ENCODE data around the gene CA4.
A peak's percentile ranks its signal among the peaks of the same experiment; 100 is the strongest.
"Not testable (repeated sequence)": the region's sequence is repeated elsewhere in the genome, so short reads cannot be mapped to it uniquely, and the experiment has no call there.

The CA4 gene

DNA sequence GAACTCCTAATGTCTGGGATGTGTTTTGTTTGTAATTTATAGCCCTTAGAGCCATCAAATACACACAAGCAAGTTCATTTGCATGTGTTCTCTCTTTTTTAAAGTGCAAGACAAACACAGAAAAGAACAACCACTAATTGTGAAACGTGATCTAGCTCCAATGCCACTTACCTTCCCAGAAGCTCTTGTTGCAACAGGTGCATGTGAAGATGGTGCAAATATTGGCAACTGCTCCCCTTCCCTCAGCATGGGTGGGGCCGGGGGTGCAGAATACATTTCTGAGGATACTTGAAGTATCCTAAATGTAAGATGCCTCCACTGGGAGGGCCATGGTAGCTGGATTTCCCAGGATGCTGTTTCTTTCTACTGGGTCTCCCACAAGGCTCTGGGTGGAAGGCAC, 28.4 kb downstream of the CA4 start:
- DNase-seq: peak; percentile 13

GRCh38 chr17:60180380-60180779, 30.6 kb downstream of the CA4 start:
- DNase-seq: not testable (repeated sequence)

DNA sequence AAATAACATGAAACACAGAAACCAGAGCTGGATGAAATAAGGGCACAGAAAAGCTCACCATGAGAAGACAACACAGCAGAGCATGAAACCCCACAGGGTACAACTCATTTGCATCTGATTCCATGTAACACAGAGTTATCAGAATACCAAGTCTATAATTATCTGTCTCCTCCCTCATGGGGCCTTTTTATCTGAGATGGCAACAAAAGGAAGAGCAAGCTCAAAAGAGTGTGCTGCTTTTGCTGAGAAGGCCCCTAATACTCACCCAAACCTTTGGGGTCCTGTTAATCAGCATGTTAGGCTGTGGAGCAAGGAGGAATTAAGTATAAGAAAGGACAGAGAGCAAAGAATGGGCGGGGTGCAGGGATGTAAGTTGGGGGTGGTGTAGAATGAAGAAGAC, 36.6 kb downstream of the CA4 start:
- DNase-seq: not testable (repeated sequence)

DNA sequence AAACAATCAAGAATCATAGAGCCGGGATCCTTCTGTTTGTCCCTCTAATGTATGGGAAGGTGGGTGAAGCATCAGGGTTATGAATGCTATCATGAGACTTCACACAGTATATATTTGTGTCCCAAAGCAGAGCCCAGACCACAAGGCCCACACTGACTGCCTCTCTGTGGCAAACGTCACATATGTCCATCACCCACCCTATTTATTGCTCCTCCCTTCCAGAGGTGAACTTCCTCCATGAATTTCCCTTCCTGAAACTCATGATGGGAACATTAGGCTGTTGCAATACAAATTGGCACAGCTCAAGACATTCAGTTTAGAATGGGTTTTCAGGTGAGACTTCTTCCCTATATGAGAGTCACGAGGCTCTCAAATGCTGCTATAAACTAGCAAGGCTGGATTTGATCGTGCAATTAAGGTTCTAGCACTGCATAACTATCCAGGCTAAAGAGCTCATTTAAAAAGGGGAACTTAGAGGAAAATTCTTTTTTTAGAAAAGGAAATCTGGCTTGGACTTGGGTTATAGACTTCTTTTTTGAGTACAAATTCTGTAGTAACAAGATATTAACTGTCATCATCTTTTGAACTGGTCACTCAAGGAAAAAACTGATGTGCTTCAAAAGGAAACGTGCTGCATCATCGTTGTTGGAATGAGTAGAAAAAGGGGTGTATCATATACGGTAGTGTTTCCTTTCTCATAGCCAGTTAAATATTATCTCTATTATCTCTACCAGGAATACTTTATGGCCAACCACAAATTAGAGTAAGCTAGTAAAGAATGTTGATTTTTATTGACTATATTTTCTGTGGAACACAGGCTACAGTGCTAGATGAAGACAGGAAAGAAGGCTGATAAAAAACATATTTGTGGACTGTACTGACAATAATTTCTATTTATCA, 37.3 kb downstream of the CA4 start:
- DNase-seq: not testable (repeated sequence)

- no peak for DNase-seq
Observed at GRCh38 chr17:60188759-60189158, 39.0 kb downstream of the CA4 start.

GRCh38 chr17:60190032-60190431, 40.3 kb downstream of the CA4 start:
- DNase-seq: not testable (repeated sequence)

GRCh38 chr17:60193032-60193431, 43.3 kb downstream of the CA4 start:
- not testable (repeated sequence) for DNase-seq

DNA sequence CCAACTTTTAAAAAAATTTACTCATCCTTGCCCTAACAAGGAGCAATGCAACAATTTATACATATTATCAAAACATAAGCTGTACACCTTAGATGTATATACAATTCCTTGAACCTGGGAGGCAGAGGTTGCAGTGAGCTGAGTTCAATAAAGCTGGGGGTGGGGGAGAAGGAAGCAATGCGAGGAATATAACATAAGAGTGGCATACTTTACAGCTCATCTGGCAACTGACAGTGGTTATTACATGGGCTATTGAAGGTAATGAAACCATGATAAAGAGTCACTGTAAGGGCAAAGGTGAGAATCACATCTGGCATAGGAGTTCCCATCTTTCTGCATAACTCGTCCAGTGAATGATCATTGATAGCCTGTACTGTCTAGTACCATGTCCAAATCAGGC, 43.7 kb downstream of the CA4 start:
- DNase-seq: no peak

DNA sequence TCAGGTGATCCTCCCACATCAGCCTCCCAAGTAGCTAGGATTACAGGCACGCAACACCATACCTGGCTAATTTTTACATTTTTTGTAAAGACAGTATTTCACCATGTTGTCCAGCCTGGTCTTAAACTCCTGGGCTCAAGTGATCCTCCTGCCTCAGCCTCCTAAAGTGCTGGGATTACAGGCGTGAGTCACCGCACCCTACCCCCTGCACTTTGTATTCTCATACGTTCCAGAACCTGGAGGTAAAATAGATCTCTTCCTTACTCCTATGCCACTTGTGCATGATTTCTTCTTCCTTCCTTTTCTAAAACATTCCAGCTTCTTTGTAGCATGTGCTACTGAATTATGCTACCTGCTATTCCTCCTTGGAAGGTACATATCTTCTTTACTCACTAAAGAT, 44.4 kb downstream of the CA4 start:
- DNase-seq: not testable (repeated sequence)

DNA sequence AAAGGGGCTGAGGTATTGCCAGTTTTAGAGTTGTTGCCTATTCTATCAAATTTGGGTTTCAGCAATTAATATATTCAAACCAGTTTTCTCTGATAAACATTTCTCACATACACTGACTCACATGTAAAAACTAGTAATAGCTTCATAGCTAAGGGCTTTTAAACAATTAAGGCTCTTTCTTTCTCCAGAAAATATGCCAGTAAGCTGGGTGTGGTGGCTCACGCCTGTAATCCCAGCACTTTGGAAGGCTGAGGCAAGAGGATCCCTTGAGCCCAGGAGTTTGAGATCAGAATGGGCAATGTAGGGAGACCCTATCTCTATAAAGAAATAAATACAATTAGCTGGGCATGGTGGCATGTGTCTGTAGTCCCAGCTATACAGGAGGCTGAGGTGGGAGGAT, 48.9 kb downstream of the CA4 start:
- not testable (repeated sequence) for DNase-seq

GRCh38 chr17:60205782-60206181, 56.0 kb downstream of the CA4 start:
- not testable (repeated sequence) for DNase-seq

DNA sequence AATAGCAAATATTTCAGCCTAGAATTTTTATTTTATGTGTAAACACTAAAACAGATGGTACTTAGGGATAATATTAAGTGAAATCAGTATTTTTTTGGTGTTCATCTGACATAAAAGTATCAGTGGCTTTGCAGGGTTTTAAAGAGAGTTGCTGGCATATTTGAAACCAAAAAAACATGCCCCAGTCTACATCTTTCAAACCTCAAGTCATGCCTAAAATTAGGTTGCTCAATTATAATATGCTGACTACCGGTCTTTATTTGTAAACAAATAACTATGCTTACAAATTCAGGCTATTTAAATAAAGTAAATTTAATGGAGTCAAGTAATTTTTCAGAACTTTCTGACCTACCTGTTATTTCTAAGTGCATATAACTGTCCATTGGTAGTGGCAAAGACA, 58.5 kb downstream of the CA4 start:
- not testable (repeated sequence) for DNase-seq

All from DMS79 treated with DMSO at 0.1 percent for 48 hours (cell line).